ENCODE measurements around the gene OR2T27. TPM values are rescaled to one million over a fixed set of nuclear protein-coding genes. Genes with fewer than 3 reads are reported as not detected.

Gene OR2T27
- total RNA-seq, 1 donor from 2014 or later = not detected

Other genes starting within 250 kb of the OR2T27 start
- not detected in 2 replicates for gene OR2T2, start 209.9 kb downstream of the OR2T27 start, total RNA-seq
- gene OR2T3, start 182.2 kb downstream of the OR2T27 start, total RNA-seq = not detected in 2 replicates
- gene OR2T5, start 166.9 kb downstream of the OR2T27 start, total RNA-seq = not detected in 2 replicates
- gene OR2G6, start 147.5 kb downstream of the OR2T27 start, total RNA-seq = not detected in 2 replicates
- gene OR2T29, start 92.8 kb downstream of the OR2T27 start, total RNA-seq = not detected in 2 replicates
- gene OR2T34, start 80.8 kb downstream of the OR2T27 start, total RNA-seq = not detected in 2 replicates
- gene OR2T10, start 57.8 kb downstream of the OR2T27 start, total RNA-seq = not detected in 2 replicates
- not detected in 2 replicates for gene OR2T11, start 20.4 kb downstream of the OR2T27 start, total RNA-seq
- gene OR2T35, start 10.2 kb downstream of the OR2T27 start, total RNA-seq = not detected in 2 replicates
- not detected in 2 replicates for gene OR14I1, start 47.2 kb upstream of the OR2T27 start, total RNA-seq
- gene LYPD8, start 100.2 kb upstream of the OR2T27 start, total RNA-seq = not detected in 2 replicates
- 25.1 and 29.3 TPM in 2 replicates for gene SH3BP5L, start 170.4 kb upstream of the OR2T27 start, total RNA-seq
- 21.8 and 23.3 TPM in 2 replicates for gene ZNF672, start 182.7 kb upstream of the OR2T27 start, total RNA-seq
- 18.3 and 38.2 TPM in 2 replicates for gene ZNF692, start 203.6 kb upstream of the OR2T27 start, total RNA-seq